Spleen (tissue), 7 donors: Measurements from ENCODE around the gene DCBLD2.

ENCODE experiments used
- POLR2AphosphoS5 ChIP-seq, 3 donors: sonication (generic); formaldehyde crosslinking; IDR thresholded peaks; one replicate each; pipeline ENCODE4 v1.5.1; 2017; ENCODE audit warnings: antibody characterized with exemption in 3 of 3
- TF ChIP-seq, protein P1 (sequence below), 11 experiments: fragments of 200-600 bp in 7 of 11; fragments of 450-650 bp in 4 of 11; sonication (generic) in 4 of 11; IDR thresholded peaks in 8 of 11; conservative IDR thresholded peaks in 3 of 11; 1 replicate in 7 of 11; 2 replicates in 4 of 11; pipeline versions ENCODE4 v1.4.0 to v1.8.0; 2016 to 2021; ENCODE audit warnings: antibody characterized with exemption in 11 of 11, inconsistent platforms in 4 of 11, mild to moderate bottlenecking in 1 of 11
- donor health status: DM: no; HTN: no; CAD: no; lungs with moderate emphysema.
- donor health status: DM: no; HTN: no; CAD: no.
- donor health status: DM: no; HTN: no; CAD: no.

DNA sequence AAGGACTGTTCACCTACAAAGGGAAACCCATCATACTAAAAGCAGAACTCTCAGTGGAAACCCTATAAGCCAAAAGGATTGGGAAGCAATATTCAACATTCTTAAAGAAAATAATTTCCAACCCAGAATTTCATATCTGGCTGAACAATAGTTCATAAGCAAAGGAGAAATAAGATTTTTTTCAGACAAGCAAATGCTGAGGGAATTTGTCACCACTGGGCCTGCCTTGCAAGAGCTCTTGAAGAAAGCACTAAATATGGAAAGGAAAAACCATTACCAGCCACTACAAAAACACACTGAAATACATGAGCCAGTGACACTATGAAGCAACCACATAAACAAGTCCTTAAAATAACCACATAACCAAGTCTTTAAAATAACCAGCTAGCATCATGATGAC is 28.9 kb upstream of the DCBLD2 start:
- TF ChIP-seq, protein P1, sequence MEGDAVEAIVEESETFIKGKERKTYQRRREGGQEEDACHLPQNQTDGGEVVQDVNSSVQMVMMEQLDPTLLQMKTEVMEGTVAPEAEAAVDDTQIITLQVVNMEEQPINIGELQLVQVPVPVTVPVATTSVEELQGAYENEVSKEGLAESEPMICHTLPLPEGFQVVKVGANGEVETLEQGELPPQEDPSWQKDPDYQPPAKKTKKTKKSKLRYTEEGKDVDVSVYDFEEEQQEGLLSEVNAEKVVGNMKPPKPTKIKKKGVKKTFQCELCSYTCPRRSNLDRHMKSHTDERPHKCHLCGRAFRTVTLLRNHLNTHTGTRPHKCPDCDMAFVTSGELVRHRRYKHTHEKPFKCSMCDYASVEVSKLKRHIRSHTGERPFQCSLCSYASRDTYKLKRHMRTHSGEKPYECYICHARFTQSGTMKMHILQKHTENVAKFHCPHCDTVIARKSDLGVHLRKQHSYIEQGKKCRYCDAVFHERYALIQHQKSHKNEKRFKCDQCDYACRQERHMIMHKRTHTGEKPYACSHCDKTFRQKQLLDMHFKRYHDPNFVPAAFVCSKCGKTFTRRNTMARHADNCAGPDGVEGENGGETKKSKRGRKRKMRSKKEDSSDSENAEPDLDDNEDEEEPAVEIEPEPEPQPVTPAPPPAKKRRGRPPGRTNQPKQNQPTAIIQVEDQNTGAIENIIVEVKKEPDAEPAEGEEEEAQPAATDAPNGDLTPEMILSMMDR (IDR thresholded peaks at IDR 0.05 in 8 of 11, conservative IDR thresholded peaks at IDR 0.05 in 3 of 11), result no peak
- TF ChIP-seq POLR2AphosphoS5 (IDR thresholded peaks at IDR 0.05), result no peak
